HL-60 (cell line): ENCODE results near the gene ANKRD60.

ENCODE experiments used
- DNase-seq, 2 experiments: peaks; one replicate each; pipeline ENCODE4 v3.0.0-alpha.2; 2010 to 2020; ENCODE audit warnings: low read depth in 1 of 2, low spot score in 1 of 2
- H3K27ac ChIP-seq: fragments of 250-450 bp; sonication (Bioruptor Pico); replicated peaks from 2 replicates; pipeline ENCODE4 v1.5.1; 2020; ENCODE audit warnings: mild to moderate bottlenecking, moderate library complexity
- H3K27me3 ChIP-seq: fragments of 250-450 bp; sonication (Bioruptor Pico); 2 replicates; pipeline ENCODE4 v1.5.1; 2021; ENCODE audit warnings: mild to moderate bottlenecking, moderate library complexity; ENCODE audit not compliant: insufficient read depth, poor library complexity, severe bottlenecking
- H3K4me3 ChIP-seq: replicated peaks from 2 replicates; pipeline ENCODE4 v1.5.1; 2011; ENCODE audit warnings: mild to moderate bottlenecking, control low read depth, low read length; ENCODE audit not compliant: insufficient read depth
- CTCF ChIP-seq: IDR thresholded peaks from one replicate; pipeline ENCODE4 v1.5.1; 2011; ENCODE audit warnings: low read length, control low read depth, inconsistent platforms; ENCODE audit not compliant: insufficient read depth
- GABPA ChIP-seq: IDR thresholded peaks from 2 replicates; pipeline ENCODE4 v1.6.1; 2012; ENCODE audit warnings: low read depth
- POLR2AphosphoS5 ChIP-seq: IDR thresholded peaks from 2 replicates; pipeline ENCODE4 v1.6.1; 2012; ENCODE audit warnings: low read depth
- REST ChIP-seq: IDR thresholded peaks from 2 replicates; pipeline ENCODE4 v1.6.1; 2012; ENCODE audit warnings: low read depth; ENCODE audit not compliant: insufficient replicate concordance
- SPI1 ChIP-seq: IDR thresholded peaks from 2 replicates; pipeline ENCODE4 v1.6.1; 2012; ENCODE audit warnings: low read depth, mild to moderate bottlenecking, borderline replicate concordance

ANKRD60 gene

GRCh38 chr20:58194175-58194791 lies 34.2 kb downstream of the ANKRD60 start:
- no peak overlapping the region for H3K27ac ChIP-seq
- no peak for DNase-seq
- H3K27me3 ChIP-seq, result peaks cover 3% of the 10 kb centered on the region
- TF ChIP-seq CTCF (no peak), POLR2AphosphoS5 (no peak), GABPA (no peak), REST (no peak), SPI1 (no peak)
- H3K4me3 ChIP-seq, result no peak overlapping the region

- peak; percentile 40 for TF ChIP-seq CTCF
- TF ChIP-seq POLR2AphosphoS5, result no peak
- no peak overlapping the region for H3K4me3 ChIP-seq
- H3K27ac ChIP-seq, result no peak overlapping the region
- DNase-seq, result no peak
- H3K27me3 ChIP-seq, result peaks cover 3% of the 10 kb centered on the region
Measured at GRCh38 chr20:58192567-58192966, 35.9 kb downstream of the ANKRD60 start.

GRCh38 chr20:58192065-58192464 lies 36.4 kb downstream of the ANKRD60 start:
- H3K27me3 ChIP-seq, result peaks cover 3% of the 10 kb centered on the region
- H3K4me3 ChIP-seq, result no peak overlapping the region
- DNase-seq, result no peak
- no peak for TF ChIP-seq POLR2AphosphoS5
- TF ChIP-seq GABPA, result no peak
- TF ChIP-seq SPI1, result no peak
- no peak for TF ChIP-seq REST
- TF ChIP-seq CTCF, result no peak
- no peak overlapping the region for H3K27ac ChIP-seq

- no peak overlapping the region for H3K4me3 ChIP-seq
Measured at GRCh38 chr20:58188527-58188926, 39.9 kb downstream of the ANKRD60 start.

More at GRCh38 chr20:58188527-58188926, 39.9 kb downstream of the ANKRD60 start:
- no peak for DNase-seq
- TF ChIP-seq CTCF, result no peak
- no peak for TF ChIP-seq POLR2AphosphoS5
- TF ChIP-seq SPI1, result no peak
- no peak for TF ChIP-seq GABPA
- no peak overlapping the region for H3K27ac ChIP-seq
- peaks cover 3% of the 10 kb centered on the region for H3K27me3 ChIP-seq
